HFF-Myc (cell line): Measurements from ENCODE around the gene VPS37C.

Experiments used
- DNase-seq: peaks from one replicate; pipeline ENCODE4 v3.0.0-alpha.2; 2011; ENCODE audit warnings: low read depth; ENCODE audit errors: extremely low read depth
- H3K4me3 ChIP-seq: replicated peaks from 2 replicates; pipeline ENCODE4 v1.5.1; 2011; ENCODE audit warnings: low read depth, mild to moderate bottlenecking, control low read depth, low read length
- TF ChIP-seq, protein P1 (sequence below): IDR thresholded peaks from 2 replicates; pipeline ENCODE4 v1.5.1; 2012; ENCODE audit warnings: mild to moderate bottlenecking, low read depth, low read length, control low read depth; ENCODE audit errors: missing control alignments

The VPS37C gene

DNA sequence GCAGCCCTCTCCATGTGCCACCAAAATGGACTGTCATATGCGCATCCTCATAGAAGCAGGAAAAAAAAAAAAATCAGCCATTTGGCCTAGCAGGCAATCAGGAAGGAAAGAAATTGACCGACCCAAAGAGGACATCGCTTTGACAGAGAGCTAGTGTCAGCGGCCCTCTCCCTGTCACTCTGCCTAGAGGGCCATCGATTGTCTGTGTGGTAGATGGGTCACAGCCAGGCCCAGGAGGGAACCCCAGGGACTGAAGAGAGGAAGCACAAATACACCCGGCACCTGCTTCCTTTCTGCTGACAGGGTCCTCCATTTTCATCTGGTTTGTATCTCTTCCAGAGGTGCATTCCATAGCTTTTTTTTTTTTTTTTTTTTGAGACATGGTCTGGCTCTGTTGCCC, 21.8 kb downstream of the VPS37C start:
- H3K4me3 ChIP-seq = no peak overlapping the region
- DNase-seq = no peak
- TF ChIP-seq, protein P1, sequence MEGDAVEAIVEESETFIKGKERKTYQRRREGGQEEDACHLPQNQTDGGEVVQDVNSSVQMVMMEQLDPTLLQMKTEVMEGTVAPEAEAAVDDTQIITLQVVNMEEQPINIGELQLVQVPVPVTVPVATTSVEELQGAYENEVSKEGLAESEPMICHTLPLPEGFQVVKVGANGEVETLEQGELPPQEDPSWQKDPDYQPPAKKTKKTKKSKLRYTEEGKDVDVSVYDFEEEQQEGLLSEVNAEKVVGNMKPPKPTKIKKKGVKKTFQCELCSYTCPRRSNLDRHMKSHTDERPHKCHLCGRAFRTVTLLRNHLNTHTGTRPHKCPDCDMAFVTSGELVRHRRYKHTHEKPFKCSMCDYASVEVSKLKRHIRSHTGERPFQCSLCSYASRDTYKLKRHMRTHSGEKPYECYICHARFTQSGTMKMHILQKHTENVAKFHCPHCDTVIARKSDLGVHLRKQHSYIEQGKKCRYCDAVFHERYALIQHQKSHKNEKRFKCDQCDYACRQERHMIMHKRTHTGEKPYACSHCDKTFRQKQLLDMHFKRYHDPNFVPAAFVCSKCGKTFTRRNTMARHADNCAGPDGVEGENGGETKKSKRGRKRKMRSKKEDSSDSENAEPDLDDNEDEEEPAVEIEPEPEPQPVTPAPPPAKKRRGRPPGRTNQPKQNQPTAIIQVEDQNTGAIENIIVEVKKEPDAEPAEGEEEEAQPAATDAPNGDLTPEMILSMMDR = no peak

DNA sequence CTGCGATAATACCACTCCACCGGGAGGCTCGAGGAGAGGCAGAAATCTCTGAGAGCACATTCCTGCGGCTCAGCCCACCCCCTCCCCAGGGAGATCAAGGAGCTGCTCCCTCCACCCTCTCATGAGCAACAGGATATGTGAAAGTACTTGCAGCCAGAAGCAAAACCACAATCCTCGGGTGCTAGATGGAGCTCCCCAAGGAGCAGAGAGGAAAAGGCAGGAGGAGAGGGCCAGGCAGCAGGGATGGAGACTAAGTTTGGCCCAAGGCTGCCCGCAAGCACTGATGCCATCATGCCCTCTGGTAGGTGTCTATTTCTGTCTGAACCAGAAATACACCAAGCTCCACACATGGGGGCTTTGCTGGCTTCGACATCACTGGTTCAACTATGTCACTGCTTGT, 22.3 kb downstream of the VPS37C start:
- DNase-seq = no peak
- H3K4me3 ChIP-seq = no peak overlapping the region
- TF ChIP-seq, protein P1 = no peak

DNA sequence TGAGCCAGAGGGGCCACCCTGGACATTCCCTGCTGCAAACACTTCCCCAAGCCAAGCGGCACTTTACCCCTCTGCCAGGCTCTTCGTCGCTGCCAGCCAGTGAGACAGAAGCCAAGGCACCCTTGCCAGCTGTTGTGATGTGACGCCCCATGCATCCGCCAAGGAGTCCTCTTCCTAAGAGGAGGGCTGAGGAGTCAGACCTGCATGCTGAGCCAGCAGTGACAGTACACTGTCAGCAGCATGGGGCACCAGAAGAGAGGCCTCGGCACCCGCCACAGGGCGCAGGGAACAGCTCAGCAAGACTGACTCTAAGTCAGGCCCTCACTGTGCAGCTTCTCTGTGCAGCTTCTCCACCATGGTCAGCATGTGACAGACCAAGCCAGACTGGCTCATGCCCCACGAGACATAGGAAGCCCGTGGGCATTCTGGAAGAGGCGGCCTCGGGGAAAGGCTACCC, 26.4 kb downstream of the VPS37C start:
- no peak overlapping the region for H3K4me3 ChIP-seq
- DNase-seq = no peak
- TF ChIP-seq, protein P1 = no peak

DNA sequence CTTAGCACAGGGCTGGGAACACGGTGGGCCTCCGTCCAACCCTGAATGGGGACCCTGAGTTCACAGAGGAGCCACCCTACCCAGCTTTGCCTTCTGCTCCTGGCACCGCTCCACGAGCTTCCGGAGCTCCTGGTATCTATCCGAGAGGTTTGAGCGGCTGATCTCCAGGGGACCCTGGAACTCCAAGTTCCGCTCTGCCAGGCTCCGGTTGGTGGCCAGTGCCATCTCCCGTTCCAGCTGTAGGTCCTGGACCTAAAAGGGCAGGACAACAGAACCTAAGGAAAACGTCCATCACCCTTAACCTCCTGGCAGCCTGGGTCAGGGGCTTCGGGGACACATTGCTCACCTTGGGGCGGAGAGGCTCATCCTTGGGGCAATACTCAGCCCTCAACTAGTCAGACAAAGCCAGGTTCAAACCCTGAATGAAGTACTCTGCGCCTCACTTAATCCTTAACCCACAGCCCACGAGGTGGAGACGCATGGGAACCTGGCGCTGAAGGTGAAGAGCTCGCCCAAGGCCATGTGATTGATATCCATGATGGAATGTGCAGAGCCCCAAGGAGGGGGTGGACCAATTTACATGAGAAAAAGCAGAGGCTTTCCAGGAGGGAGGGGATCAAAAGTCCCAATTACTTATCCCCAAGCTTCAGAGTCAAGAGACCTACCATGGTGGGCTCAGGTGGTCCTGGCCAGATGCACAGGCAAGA, 27.1 kb downstream of the VPS37C start:
- TF ChIP-seq, protein P1 = no peak
- H3K4me3 ChIP-seq = no peak overlapping the region
- no peak for DNase-seq

DNA sequence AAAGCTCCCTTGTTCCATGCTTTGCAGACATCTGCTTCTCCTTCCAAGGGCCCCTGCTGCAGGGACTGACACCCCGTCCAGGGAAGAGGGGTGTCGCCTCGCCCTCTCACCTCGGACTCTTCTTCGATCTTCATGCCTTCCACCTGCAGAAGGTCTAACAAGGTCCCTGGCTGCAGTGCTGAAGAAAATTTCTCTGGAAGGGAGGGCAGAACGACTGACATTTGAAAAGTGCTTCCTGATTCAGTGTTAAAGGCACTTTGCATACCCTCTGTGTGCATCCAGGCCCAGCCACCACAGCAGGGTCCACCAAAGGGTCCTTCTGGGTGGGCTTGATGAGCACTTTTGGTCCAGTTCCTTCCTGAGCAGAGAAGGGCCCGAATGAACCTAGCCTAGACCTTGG, 28.1 kb downstream of the VPS37C start:
- TF ChIP-seq, protein P1 = no peak
- no peak for DNase-seq

DNA sequence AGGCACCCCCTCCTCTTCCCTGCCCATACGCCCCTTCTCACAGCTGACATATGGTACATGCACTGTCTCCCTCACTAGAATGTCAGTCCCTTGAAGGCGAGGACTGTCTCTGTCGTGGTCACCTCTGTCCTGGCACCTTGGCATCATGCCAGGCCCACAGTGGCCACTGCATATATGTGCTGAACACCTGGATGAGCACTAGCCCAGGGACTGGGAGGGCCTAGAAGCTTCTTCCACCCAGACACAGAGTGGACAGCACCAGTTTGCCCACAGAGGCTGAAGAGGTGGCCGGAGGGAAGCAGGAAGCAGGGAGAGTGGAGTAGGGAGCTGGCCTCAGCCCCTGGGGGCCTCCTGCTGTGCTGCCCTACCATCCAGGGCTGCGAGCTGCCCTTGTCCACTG, 28.6 kb downstream of the VPS37C start:
- TF ChIP-seq, protein P1 = no peak
- no peak for DNase-seq

More for the DNA sequence above, 28.1 kb downstream of the VPS37C start:
- H3K4me3 ChIP-seq = no peak overlapping the region

More for the DNA sequence above, 28.6 kb downstream of the VPS37C start:
- H3K4me3 ChIP-seq = no peak overlapping the region
